Measurements from ENCODE around the gene ZNF620.

GRCh38 chr3:40477666-40478065 is 28.2 kb upstream of the ZNF620 start:
- TF ChIP-seq CTCF (IDR thresholded peaks at IDR 0.05; ENCODE audit: insufficient read depth, low read depth, low read length) (no peak), EZH2 (IDR thresholded peaks at IDR 0.05; ENCODE audit: insufficient read depth, low read length) (no peak)

All from astrocyte (in vitro differentiated cells and primary cell).